BLaER1 treated with 17β-estradiol and CSF1 and Interleukin-3, amounts not matched to agents 10 nM and 100 nM (cell line): ENCODE data around the gene DNM1.

Experiments
- H3K27ac ChIP-seq, 11 experiments: shearing (Covaris generic); formaldehyde crosslinking; 2 replicates each; pipeline ENCODE4 v1.8.1; 2022
- H3K27me3 ChIP-seq, 11 experiments: shearing (Covaris generic); formaldehyde crosslinking; 2 replicates each; pipeline ENCODE4 v1.8.1; 2022
- H3K36me3 ChIP-seq, 11 experiments: shearing (Covaris generic); formaldehyde crosslinking; 2 replicates each; pipeline ENCODE4 v1.8.1; 2022
- H3K4me1 ChIP-seq, 10 experiments: shearing (Covaris generic); formaldehyde crosslinking; 2 replicates each; pipeline ENCODE4 v1.8.1; 2022
- H3K4me2 ChIP-seq, 11 experiments: shearing (Covaris generic); formaldehyde crosslinking; 2 replicates each; pipeline ENCODE4 v1.8.1; 2022
- H3K4me3 ChIP-seq, 10 experiments: shearing (Covaris generic); formaldehyde crosslinking; 2 replicates each; pipeline ENCODE4 v1.8.1; 2022
- H3K9ac ChIP-seq, 11 experiments: shearing (Covaris generic); formaldehyde crosslinking; 2 replicates each; pipeline ENCODE4 v1.8.1; 2022
- H3K9me3 ChIP-seq, 11 experiments: shearing (Covaris generic); formaldehyde crosslinking; replicated peaks in 1 of 11; 2 replicates each; pipeline ENCODE4 v1.8.1; 2022
- H4K20me1 ChIP-seq, 11 experiments: shearing (Covaris generic); formaldehyde crosslinking; 2 replicates each; pipeline ENCODE4 v1.8.1; 2022
- Cebpa-rat ChIP-seq, 11 experiments: shearing (Covaris generic); IDR thresholded peaks; 2 replicates each; pipeline ENCODE4 v1.8.1; 2022

Gene DNM1

DNA sequence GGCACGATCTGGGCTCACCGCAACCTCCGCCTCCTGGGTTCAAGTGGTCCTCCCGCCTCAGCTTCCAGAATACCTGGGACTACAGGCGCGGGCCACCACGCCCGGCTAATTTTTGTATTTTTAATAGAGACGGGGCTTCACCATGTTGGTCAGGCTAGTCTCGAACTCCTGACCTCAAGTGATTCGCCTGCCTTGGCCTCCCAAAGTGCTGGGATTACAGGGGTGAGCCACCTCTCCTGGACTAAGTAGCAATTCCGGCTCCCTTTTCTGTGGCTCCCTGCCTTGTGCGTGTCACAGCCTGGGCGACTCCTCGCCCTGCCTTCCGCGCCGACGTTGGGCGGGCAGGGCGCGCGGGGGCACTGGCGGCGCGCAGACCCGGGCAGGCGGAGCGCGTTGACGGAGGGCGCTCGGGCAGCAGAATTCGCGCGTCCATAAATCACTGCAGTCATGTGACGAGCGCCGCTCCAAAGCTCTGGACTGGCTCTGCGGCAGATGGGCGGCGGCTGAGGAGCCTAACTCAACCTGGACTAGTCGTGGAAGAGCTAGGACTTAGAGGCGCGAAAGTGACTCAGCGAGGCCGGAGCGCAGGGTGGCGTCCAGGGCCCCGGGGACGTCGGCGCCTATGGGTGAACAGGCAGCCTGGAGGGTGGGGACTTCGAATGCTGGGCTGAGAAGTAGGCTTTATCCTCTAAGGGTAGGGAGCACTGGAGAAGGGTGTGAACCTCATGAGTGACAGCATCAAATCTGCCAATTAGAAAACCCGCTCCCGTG, 10.4 kb upstream of the DNM1 start:
- no peak for TF ChIP-seq Cebpa-rat (IDR thresholded peaks at IDR 0.05)
- peak overlapping the region in 1 of 11 experiments; percentile 95; a peak in 1 of 22 replicates for H3K9ac ChIP-seq
- peaks cover 13 to 27% (median 24%) of the 10 kb centered on the region in 11 experiments; a peak in 20 of 22 replicates for H3K36me3 ChIP-seq
- peaks cover 0 to 11% (median 0%) of the 10 kb centered on the region in 11 experiments; a peak in 3 of 22 replicates for H4K20me1 ChIP-seq
- peak overlapping the region in 10 of 11 experiments; percentile 6 to 99 (median 96); a peak in 12 of 22 replicates for H3K4me2 ChIP-seq
- H3K27ac ChIP-seq: no peak overlapping the region
- H3K4me3 ChIP-seq: 0 out of 20 replicates have a peak overlapping the region, but pooled peaks of 1 of the 10 experiments have one; percentile 75
- no peaks in the 10 kb centered on the region for H3K9me3 ChIP-seq
- peaks cover 22 to 50% (median 37%) of the 10 kb centered on the region in 10 experiments for H3K4me1 ChIP-seq
- H3K27me3 ChIP-seq: no peaks in the 10 kb centered on the region

DNA sequence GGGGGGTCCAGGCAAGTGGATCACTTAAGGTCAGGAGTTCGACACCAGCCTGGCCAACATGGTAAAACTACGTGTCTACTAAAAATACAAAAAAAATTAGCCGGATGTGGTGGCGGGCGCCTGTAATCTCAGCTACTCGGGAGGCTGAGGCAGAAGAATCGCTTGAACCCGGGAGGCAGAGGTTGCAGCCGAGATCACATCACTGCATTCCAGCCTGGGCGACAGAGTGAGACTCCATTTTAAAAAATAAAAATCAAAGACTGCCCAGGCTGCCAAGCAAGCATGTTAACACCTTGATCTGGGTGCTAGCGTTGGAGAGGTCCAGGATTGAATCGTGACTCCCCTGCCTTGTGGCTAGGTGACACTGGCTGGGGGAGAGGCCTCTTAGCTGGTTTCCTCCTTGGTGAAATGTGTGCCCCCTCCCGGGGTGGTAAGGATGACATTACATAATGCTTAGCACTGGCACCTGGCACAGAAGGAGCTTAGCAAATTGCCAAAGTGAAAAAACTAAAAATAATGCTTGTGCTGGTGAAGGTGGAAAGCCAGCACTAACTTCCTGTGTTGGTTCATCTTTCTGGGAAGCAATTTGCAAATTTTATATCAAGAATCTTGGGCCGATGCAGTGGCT, 9.6 kb upstream of the DNM1 start:
- H3K4me2 ChIP-seq: peak overlapping the region in 9 of 11 experiments; percentile 3 to 99 (median 26); a peak in 9 of 22 replicates
- no peak for TF ChIP-seq Cebpa-rat (IDR thresholded peaks at IDR 0.05)
- H3K36me3 ChIP-seq: peaks cover 7 to 19% (median 17%) of the 10 kb centered on the region in 11 experiments; a peak in 19 of 22 replicates
- H3K4me3 ChIP-seq: no peak overlapping the region
- H3K27ac ChIP-seq: no peak overlapping the region
- no peaks in the 10 kb centered on the region for H3K9me3 ChIP-seq
- peaks cover 20 to 42% (median 32%) of the 10 kb centered on the region in 10 experiments for H3K4me1 ChIP-seq
- no peaks in the 10 kb centered on the region for H3K27me3 ChIP-seq
- 0 out of 22 replicates have a peak overlapping the region, but pooled peaks of 1 of the 11 experiments have one; percentile 23 for H3K9ac ChIP-seq
- peaks cover 0 to 11% (median 0%) of the 10 kb centered on the region in 11 experiments; a peak in 2 of 22 replicates for H4K20me1 ChIP-seq

GRCh38 chr9:128201441-128202369, 1.5 kb upstream of the DNM1 start:
- Histone ChIP-seq H3K4me2 (peak overlapping the region in 5 of 11 experiments; percentile 30 to 100 (median 99); a peak in 7 of 22 replicates), H4K20me1 (no peaks in the 10 kb centered on the region), H3K4me1 (peaks cover 17 to 44% (median 37%) of the 10 kb centered on the region in 10 experiments), H3K36me3 (no peaks in the 10 kb centered on the region), H3K9ac (0 out of 22 replicates have a peak overlapping the region, but pooled peaks of 1 of the 11 experiments have one; percentile 13), H3K4me3 (no peak overlapping the region), H3K27me3 (peaks cover 0 to 3% (median 0%) of the 10 kb centered on the region in 11 experiments; a peak in 2 of 22 replicates), H3K27ac (no peak overlapping the region), H3K9me3 (no peaks in the 10 kb centered on the region)
- no peak for TF ChIP-seq Cebpa-rat (IDR thresholded peaks at IDR 0.05)

DNA sequence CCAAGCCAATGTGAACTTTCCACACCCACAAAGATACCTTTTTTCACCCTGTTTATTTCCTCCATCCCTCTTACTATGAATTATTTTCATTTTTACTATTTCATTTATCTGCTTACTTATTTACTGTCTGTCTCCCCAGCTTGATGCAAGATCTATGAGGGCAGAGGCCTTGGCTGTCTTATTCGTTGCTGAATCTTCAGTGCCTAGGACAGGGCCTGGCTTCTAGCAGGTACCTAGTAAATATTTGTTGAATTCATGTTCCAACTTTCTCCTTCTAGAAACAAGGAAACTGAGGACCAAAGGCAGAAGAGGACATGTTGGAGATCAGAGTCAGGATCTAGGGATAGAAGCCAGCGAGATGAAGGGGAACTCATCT, 543 bp upstream of the DNM1 start:
- H4K20me1 ChIP-seq: no peaks in the 10 kb centered on the region
- no peaks in the 10 kb centered on the region for H3K9me3 ChIP-seq
- no peak for TF ChIP-seq Cebpa-rat (IDR thresholded peaks at IDR 0.05)
- H3K36me3 ChIP-seq: no peaks in the 10 kb centered on the region
- peak overlapping the region in 7 of 11 experiments; percentile 31 to 67 (median 45); a peak in 11 of 22 replicates for H3K27ac ChIP-seq
- H3K4me3 ChIP-seq: peak overlapping the region in 7 of 10 experiments; percentile 69 to 76 (median 70); a peak in 7 of 20 replicates
- peak overlapping the region; percentile 97 to 100 (median 99) for H3K4me2 ChIP-seq
- peaks cover 26 to 54% (median 46%) of the 10 kb centered on the region in 10 experiments for H3K4me1 ChIP-seq
- H3K9ac ChIP-seq: peak overlapping the region in 7 of 11 experiments; percentile 13 to 83 (median 77); a peak in 9 of 22 replicates
- peaks cover 0 to 3% (median 0%) of the 10 kb centered on the region in 11 experiments; a peak in 2 of 22 replicates for H3K27me3 ChIP-seq

- Histone ChIP-seq H3K4me2 (peak overlapping the region; percentile 97 to 100 (median 99)), H3K4me1 (peaks cover 39 to 67% (median 59%) of the 10 kb centered on the region in 10 experiments), H4K20me1 (no peaks in the 10 kb centered on the region), H3K9ac (peak overlapping the region; percentile 56 to 83 (median 72); a peak in 21 of 22 replicates), H3K36me3 (no peaks in the 10 kb centered on the region), H3K9me3 (no peaks in the 10 kb centered on the region), H3K27ac (peak overlapping the region in 8 of 11 experiments; percentile 14 to 67 (median 64); a peak in 16 of 22 replicates), H3K27me3 (peaks cover 0 to 3% (median 0%) of the 10 kb centered on the region in 11 experiments; a peak in 2 of 22 replicates), H3K4me3 (peak overlapping the region; percentile 60 to 76 (median 70))
- no peak for TF ChIP-seq Cebpa-rat (IDR thresholded peaks at IDR 0.05)
These were observed 750 bp downstream of the DNM1 start for GRCh38 chr9:128203707-128204551.

DNA sequence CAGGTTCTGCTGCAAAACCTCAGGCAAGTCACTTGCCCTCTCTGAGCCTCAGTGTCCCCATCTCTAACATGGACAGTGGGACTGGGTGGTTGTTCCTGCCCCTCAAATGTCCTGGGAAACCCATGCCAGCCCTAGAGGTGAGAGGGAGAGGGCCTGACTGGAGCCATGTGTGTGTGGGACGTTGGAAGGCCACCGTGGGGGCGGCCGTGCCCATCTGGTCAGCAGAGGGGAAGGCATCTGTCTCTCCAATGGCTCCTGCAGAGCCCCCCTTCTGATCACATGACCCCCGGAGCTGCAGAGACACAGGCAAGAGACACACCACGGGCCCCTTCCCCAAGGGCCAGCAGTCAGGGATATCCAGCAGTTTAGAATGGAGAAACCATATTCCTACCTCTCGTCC, 1.7 kb downstream of the DNM1 start:
- Histone ChIP-seq H3K9me3 (no peaks in the 10 kb centered on the region), H3K36me3 (no peaks in the 10 kb centered on the region), H3K4me3 (peak overlapping the region in 6 of 10 experiments; percentile 64 to 76 (median 72); a peak in 5 of 20 replicates), H4K20me1 (no peaks in the 10 kb centered on the region), H3K27me3 (peaks cover 0 to 3% (median 0%) of the 10 kb centered on the region in 11 experiments; a peak in 2 of 22 replicates), H3K4me2 (peak overlapping the region; percentile 97 to 100 (median 99)), H3K27ac (peak overlapping the region in 5 of 11 experiments; percentile 63 to 67 (median 66); a peak in 10 of 22 replicates), H3K4me1 (peaks cover 46 to 76% (median 68%) of the 10 kb centered on the region in 10 experiments), H3K9ac (peak overlapping the region in 6 of 11 experiments; percentile 64 to 81 (median 77); a peak in 9 of 22 replicates)
- no peak for TF ChIP-seq Cebpa-rat (IDR thresholded peaks at IDR 0.05)

GRCh38 chr9:128205296-128205944, 2.2 kb downstream of the DNM1 start:
- Histone ChIP-seq H3K36me3 (no peaks in the 10 kb centered on the region), H3K4me2 (peak overlapping the region in 8 of 11 experiments; percentile 97 to 100 (median 100); a peak in 17 of 22 replicates), H3K4me3 (no peak overlapping the region), H3K27ac (peak overlapping the region in 2 of 11 experiments; percentile 69 to 76; a peak in 3 of 22 replicates), H3K9me3 (no peaks in the 10 kb centered on the region), H3K4me1 (peaks cover 46 to 78% (median 71%) of the 10 kb centered on the region in 10 experiments), H4K20me1 (no peaks in the 10 kb centered on the region), H3K27me3 (peaks cover 0 to 3% (median 0%) of the 10 kb centered on the region in 11 experiments; a peak in 2 of 22 replicates), H3K9ac (peak overlapping the region in 2 of 11 experiments; percentile 9 to 21; a peak in 1 of 22 replicates)
- no peak for TF ChIP-seq Cebpa-rat (IDR thresholded peaks at IDR 0.05)
